Measurements from ENCODE around the gene INPP5B.

DNA sequence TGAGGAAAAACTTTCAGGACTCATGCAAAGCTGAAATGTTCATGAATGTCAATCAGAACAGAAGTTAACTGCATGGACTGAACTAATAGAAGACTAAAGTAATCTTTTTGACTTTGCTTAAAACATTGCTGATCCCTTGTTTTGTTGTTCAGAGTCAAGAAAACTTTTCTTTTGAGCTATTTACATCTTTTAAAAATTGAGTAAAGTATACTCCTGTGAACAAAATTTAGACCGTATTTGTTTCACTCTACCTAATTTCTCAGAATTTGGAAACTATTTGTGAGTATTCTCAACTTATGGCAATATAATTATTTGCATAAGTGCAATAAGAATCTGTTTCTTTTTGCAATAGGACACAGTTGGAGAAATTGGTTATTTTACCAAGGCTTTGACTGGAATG is 41.1 kb downstream of the INPP5B start:
- TF ChIP-seq, protein P1, sequence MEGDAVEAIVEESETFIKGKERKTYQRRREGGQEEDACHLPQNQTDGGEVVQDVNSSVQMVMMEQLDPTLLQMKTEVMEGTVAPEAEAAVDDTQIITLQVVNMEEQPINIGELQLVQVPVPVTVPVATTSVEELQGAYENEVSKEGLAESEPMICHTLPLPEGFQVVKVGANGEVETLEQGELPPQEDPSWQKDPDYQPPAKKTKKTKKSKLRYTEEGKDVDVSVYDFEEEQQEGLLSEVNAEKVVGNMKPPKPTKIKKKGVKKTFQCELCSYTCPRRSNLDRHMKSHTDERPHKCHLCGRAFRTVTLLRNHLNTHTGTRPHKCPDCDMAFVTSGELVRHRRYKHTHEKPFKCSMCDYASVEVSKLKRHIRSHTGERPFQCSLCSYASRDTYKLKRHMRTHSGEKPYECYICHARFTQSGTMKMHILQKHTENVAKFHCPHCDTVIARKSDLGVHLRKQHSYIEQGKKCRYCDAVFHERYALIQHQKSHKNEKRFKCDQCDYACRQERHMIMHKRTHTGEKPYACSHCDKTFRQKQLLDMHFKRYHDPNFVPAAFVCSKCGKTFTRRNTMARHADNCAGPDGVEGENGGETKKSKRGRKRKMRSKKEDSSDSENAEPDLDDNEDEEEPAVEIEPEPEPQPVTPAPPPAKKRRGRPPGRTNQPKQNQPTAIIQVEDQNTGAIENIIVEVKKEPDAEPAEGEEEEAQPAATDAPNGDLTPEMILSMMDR (IDR thresholded peaks at IDR 0.05), result no peak
- no peak for TF ChIP-seq POLR2A (IDR thresholded peaks at IDR 0.05)

Measured in heart left ventricle (tissue), 13 donors.